GM21825 (cell line): ENCODE measurements around the gene DLAT.
"Not testable (repeated sequence)": the region's sequence is repeated elsewhere in the genome, so short reads cannot be mapped to it uniquely, and the experiment has no call there.

Experiments used
- ATAC-seq: cut with Tn5 transposase; IDR thresholded peaks from one replicate; pipeline ENCODE4 v1.9.1; 2021; ENCODE audit warnings: mild to moderate bottlenecking, moderate library complexity; ENCODE audit not compliant: unreplicated experiment

The DLAT gene

DNA sequence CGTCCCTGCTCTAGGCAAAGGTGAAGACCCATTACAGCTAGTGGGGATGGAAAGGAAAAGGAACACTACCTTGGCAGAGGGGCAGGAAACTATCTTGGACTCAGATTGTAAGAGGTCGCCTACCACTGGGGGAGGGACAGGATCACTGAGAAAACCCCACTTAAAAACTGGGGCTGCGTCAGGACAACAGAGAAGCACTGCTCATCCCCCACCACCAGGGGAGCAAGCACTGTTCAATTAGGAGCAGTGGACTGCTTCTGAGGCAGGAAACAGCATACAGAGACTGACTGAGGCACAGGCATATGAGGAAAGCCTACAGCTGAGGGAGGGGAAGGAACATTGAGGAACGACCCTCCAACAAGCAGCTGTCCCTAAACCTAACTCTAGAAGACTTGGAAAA, 20.8 kb upstream of the DLAT start:
- peak; percentile 85 for ATAC-seq

DNA sequence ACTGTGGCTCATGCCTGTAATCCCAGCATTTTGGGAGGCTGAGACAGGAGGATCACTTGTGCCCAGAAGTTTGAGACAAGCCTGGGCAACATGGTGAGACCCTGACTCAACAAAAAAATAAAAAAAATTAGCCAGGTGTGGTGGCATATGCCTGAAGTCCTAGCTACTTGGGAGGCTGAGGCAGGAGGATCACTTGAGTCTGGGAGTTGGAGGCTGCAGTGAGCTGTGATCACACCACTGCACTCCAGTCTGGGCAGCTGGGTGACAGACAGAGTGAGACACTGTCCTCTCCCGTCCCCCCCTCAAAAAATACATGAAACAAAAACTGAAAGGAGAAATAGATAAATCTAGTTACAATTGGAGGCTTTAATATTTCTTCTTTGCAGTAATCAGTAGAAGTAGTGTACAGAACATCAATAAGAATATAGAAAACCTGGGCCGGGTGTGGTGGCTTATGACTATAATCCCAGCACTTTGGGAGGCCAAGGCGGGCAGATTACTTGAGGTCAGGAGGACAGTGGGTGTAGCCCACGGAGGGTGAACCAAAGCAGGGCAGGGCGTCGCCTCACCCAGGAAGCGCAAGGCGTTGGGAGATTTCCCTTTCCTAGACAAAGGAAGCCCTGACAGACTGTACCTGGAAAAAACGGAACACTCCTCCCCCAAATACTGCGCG, 19.6 kb upstream of the DLAT start:
- no peak for ATAC-seq

DNA sequence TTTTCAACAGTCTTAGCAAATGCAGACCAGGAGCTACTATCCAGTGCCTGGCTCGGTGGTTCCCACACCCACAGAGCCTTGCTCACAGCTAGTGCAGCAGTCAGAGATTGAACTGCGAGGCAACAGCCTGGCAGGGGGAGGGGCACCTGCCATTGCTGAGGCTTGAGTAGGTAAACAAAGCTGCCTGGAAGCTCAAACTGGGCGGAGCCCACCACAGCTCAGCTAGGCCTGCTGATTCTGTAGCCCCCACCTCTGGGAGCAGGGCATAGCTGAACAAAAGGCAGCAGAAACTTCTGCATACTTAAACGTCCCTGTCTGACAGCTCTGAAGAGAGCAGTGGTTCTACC, 19.1 kb upstream of the DLAT start:
- not testable (repeated sequence) for ATAC-seq

DNA sequence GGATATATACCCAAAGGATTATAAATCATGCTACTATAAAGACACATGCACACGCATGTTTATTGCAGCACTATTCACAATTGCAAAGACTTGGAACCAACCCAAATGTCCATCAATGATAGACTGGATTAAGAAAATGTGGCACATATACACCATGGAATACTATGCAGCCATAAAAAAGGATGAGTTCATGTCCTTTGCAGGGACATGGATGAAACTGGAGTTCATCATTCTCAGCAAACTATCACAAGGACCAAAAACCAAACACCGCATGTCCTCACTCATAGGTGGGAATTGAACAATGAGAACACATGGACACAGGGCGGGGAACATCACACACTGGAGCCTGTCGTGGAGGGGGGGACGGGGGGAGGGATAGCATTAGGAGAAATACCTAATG, 13.8 kb upstream of the DLAT start:
- not testable (repeated sequence) for ATAC-seq

DNA sequence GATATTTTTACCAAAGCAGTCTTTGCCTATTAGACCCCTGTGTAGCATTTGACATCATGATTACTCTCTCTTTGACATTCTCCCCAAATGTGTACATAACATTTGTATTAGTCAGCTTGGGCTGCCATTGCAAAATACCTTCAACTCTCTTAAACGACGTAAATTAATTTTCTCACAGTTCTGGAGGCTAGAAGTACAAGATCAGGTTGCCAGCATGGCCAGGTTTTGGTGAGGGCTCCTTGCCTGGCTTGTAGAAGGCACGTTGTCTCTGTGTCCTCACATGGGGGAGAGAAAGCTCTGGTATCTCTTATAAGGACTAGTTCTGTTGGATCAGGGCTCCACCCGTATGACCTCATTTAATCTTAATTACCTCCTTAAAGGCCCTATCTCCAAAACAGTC, 12.3 kb upstream of the DLAT start:
- no peak for ATAC-seq

DNA sequence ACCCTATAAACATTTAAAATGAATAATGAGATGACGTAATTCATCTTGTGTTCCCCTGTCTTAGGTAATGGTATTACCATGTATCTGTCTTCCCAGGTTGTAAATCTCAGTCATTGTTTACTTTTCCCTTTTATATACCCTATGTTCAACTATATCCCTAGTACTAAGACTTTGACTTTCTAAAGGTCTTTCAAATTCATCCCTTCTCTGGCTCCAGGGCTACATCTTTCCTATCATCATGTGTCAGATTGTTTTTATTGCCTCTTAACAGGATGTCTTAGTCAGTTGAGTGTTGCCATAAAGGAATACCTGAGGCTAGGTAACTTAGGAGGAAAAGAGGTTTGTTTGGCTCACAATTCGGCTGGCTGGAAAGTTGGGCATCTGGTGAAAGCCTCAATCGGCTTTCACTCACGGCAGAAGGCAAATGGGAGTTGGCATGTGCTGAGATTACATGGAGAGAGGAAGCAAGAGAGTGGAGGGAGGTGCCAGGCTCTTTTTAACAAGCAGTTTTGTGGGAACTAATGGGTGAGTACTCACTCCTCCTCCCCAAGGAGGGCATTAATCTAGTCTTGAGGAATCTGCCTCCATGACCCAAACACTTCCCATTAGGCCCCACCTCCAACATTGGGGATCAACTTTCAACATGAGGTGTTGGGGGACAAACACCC, 11.6 kb upstream of the DLAT start:
- ATAC-seq, result no peak

DNA sequence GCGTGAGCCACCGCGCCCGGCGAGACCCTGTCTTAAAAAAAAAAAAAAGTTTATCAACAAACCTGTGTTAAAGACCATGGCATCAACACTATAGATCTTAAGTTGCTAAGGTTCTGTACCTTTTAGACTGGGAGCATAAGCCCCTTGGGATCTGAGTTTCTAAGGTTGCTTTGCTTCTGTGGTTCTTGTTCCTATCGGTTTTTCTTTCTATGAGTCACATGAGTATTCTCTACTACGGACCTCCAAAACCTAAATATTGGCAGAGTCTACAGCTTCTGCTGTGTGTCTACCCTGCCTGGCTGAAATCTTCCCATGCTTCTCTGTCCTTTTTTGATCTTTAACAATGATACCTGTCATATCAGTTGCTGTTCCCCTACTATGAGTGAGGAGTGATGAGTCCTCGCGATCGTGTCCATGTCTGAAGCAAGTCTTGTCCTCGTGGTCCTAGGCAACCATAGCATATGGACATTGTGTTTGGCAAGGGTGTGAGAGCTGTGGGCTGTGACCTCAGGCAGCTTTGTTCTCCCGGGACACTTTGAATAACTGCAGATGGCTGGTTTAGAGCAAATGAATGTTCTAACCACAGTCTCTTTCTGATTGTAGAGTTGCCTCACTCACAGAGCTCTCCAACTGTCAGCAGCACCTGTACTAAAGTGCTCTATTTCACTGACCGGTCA, 9.0 kb upstream of the DLAT start:
- peak; percentile 82 for ATAC-seq

DNA sequence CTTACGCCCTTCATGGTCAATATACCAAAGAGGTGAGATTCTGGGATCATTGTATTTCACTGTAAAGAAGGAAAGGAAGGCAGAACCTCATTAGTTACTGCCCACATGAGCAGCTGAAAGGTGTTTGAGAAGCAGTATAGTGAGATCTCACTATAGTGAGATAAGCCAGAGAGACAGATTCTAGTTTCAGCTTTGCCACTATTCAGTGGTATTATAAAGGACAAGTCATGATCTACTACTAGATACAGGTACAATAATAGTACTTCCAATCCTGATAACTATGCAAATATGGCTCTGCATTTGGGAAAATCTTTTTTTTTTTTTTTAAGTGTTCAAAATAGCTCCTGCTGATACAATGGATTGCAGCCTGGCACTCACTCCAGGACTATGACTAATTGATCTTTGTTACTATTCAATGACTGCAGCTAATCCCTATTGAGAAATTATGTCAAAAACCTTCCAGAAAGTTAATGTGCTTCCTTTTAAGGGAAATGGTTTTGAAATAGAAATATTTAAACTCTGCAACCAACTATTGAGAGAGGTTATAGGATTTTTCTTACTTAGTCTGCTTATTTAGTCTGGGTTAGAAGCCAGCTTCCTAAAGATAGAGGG, 8.3 kb upstream of the DLAT start:
- ATAC-seq, result peak; percentile 43

DNA sequence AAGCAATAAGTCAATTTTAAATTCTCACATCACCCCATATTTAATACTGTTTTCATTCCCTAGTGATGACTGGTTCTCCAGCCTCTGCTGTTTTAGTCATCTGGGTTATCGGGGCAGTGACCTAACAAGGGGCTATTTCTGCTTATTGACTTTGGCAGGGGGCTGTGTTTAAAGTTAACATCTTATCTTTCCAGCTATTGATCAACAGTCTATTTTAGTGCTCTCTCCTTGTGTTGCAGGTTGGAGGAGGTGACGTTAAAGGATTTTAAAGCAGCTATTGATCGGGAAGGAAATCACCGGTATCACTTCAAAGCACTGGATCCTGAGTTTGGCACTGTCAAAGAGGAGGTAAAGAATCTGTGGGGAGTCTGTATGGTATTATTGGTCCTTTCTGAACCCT, 7.7 kb upstream of the DLAT start:
- ATAC-seq, result no peak

DNA sequence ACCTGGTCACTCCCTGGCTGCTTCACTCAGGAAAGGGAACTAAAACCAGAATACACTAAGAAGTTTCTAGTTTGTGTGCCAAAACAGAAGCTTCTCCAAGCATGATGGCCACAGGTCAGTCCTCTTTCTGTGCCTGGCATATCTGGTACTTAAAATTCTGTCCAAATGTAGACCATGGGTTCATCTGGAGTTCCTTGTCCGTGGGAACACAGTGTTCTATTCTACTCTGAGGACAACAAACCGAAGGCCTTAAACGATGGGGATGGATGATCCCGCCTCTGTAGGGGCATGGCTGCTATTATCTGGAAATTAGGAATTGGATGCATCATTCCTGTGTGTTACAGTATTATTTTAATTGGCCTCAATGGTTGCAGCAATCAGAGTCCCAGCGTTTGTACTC, 6.1 kb upstream of the DLAT start:
- no peak for ATAC-seq

DNA sequence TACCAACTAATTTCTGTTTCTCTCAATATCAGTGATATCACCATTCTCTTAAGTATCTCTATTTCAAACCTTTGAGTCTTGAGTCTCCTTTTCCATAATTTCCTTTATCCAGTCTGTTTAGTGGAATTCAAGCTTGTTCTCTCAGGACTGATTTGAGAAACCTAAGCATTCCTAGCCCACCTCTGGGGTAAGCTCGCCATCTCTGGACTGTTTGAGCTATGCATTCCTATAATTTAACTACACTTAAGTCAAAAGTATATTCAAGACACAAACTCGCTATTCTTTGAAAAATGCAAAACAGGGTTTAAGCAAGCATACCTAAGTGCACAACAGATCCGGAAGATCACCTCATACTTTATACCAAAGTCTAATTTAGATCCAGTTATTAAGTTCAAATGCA, 2.1 kb upstream of the DLAT start:
- no peak for ATAC-seq

DNA sequence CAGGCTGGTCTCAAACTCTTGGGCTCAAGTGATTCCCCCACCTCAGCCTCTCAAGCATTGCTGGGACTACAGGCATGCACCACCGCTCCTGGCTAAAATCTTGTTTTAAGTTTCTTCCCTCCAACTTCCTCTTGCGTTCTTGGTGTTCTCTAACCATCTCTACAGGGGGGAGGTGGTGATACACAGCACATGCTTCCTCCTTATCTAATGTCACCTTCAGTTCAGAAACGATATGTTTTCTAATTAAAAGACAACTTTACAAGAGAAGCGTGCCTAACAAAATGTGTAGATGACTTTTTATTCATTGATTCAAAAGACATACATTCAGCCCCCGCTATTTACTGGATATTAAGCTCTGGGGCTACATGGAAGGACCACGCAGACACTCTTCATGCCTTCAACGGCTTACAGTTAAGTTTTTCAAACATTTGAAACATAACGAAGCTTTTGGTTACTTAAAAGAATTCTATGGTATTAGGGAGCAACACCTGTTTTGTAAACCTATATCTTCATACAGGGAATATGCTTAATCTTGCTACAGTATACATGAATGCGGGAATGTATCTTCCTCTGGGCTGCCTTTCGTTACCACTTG, 933 bp upstream of the DLAT start:
- ATAC-seq, result peak; percentile 44

DNA sequence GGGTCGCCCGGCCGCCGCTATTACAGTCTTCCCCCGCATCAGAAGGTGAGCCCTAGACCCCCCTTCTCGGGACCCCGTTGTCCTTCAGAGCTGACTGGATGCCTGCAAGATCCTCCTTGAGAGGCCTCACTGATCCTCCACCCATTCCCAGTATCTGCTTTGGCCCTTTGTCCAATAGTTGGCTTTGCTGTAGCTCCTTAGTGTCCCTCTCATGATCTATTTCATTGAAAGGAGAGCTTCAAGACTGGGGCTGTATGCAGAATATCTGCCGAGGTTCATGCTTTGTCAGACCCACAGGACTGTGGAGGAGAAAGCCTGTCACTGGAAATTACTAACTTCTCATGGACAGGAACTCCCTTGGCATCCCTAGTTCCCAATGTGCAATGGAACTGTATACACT, 499 bp downstream of the DLAT start:
- no peak for ATAC-seq

DNA sequence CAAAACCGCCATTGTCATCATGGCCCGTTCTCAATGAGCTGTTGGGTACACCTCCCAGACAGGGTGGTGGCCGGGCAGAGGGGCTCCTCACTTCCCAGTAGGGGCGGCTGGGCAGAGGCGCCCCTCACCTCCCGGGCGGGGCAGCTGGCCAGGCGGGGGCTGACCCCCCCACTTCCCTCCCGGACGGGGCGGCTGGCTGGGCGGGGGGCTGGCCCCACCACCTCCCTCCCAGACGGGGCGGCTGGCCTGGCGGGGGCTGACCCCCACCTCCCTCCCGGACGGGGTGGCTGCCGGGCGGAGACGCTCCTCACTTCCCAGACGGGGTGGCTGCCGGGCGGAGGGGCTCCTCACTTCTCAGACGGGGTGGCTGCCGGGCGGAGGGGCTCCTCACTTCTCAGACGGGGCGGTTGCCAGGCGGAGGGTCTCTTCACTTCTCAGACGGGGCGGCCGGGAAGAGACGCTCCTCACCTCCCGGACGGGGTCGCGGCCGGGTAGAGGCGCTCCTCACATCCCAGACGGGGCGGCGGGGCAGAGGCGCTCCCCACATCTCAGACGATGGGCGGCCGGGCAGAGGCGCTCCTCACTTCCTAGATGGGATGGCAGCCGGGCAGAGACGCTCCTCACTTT, 1.7 kb downstream of the DLAT start:
- ATAC-seq, result not testable (repeated sequence)

DNA sequence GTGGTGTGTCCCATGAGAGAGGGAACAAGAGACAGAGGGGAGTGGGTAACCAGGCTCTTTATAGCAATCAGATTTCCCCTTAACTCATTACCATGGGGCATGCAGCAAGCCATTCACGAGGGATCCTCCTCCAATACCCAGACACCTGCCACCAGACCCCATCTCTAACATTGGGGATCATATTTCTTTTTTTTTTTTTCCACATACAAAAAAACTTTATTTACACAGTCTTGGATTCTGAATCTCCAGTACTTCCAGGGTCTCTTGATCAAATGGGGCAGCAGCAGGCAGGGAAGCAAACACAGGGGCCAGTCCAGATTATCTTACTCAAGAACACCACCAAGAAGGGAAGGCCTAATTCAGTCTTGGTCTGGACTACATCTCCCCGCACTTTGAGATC, 4.3 kb downstream of the DLAT start:
- no peak for ATAC-seq

DNA sequence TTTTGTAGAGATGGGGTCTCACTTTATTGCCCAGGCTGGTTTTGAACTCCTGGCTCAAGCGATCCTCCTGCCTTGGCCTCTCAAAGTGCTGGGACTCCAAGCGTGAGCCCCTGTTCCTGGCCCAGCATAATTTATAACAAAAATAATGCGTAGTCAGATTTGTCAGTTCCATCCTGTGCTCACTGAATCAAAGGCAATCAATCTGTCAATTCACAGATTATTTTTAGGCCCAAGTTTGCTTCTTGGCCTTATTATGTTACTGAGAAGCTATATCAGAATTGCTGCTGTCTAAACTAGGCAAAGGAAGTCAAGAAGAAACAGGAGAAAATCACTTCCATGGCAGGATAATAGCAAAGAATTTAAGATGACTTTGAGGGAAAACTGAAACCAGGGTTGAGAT, 8.7 kb downstream of the DLAT start:
- no peak for ATAC-seq

DNA sequence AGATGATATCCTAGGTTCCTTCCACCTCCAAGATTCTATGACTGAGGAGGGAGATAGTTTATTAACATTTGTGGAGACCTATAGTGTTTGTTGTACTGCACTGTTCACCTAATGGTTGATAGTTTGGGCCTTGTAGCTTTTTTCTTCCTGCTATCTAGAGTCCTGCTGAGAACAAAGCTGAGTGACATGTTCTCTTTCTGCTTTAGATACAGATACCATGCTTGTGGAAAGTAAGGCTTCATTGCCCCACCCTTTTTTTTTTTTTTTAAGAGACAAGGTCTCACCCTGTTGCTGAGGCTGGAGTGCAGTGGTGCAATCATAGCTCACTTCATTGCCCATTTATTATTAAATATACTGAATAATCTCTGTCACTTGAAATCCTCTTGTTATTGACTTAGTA, 12.3 kb downstream of the DLAT start:
- ATAC-seq, result no peak

DNA sequence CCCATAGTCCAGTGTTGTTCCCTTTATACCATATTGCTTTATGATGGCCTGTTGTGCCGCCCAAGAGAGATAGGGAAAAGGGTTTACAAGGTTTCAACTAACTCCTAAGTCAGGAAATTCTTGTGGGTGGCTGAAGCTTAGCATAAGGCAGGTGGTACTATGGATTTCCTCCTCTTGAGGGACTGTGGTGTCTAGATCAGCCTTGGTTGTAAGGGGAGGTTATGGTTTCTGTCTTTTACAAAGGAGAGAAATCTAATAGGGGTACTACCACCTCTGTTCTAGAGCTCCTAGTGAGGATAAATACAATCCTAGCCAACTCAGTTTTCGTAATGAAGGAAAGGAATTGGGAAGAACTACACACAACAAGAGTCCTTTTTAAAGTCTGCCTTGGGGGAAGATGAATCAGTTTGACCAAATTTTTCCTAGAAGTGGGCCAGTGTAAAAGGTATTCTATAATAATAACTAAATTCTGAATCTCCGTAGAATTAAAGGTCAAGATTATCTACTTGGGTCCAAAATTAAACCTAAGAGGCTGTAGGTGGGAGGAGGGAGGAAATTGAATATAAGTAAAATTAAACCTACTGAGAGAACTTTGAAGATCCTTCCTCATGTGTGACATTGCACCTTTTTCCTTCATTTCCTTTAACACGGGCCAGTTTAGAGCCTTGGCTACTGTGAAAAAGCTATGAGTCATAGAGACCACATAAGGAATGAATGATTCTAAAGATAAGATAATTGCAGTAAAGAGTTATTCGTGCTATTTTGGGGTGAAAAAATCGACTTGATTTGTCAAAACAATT, 17.2 kb downstream of the DLAT start:
- no peak for ATAC-seq

DNA sequence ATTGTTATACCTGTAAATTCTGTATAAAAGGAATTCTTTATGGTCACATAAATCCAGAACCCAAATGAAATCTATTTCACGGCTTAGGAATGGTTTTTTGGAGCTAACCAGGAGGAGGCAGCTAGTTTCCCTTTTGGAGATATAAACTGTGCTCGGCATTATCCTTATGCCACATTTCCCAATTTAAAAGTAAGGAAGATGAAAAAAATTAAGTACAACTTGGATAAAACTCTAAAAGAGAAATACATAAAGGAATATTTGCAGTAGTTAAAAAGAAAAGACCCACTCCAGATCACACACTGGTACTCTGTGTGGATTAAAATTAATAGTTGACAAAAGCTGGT, 17.7 kb downstream of the DLAT start:
- no peak for ATAC-seq

DNA sequence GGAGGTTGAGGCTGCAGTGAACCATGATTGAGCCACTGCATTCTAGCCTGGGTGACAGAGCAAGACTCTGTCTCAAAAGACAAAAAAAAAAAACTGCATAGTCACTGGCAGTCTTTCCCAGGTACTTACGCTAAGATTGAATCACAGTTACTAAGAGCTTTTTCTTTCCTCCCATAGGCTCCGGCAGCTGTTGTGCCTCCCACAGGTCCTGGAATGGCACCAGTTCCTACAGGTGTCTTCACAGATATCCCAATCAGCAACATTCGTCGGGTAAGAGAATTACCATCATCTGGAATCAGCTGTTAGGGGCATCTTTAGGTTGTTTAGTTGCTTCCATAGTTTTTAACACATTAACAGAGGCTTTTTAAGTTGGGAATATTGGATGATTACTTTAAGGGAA, 19.8 kb downstream of the DLAT start:
- ATAC-seq, result no peak
